ENCODE measurements around the gene PAPLN.

DNA sequence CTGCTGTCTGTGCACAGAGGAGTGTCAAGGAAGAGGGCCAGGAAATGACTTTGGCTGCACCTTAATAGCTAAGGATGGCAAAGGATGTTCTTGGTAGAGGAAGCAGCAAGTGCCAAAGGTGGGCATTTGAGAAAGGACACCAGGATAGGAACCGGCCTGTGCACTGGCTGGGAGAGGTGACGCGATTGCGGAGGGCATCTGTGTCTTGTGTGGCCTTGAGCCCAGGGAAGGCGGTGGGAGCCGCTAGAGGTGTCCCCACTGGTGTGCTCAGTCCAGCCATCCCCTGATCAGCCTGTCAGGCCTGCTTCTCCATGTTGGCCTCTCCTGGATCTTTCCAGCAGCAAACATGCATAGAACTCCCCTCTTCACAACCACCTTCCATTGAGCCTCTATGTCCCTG lies 30.2 kb downstream of the PAPLN start:
- TF ChIP-seq, protein P1, sequence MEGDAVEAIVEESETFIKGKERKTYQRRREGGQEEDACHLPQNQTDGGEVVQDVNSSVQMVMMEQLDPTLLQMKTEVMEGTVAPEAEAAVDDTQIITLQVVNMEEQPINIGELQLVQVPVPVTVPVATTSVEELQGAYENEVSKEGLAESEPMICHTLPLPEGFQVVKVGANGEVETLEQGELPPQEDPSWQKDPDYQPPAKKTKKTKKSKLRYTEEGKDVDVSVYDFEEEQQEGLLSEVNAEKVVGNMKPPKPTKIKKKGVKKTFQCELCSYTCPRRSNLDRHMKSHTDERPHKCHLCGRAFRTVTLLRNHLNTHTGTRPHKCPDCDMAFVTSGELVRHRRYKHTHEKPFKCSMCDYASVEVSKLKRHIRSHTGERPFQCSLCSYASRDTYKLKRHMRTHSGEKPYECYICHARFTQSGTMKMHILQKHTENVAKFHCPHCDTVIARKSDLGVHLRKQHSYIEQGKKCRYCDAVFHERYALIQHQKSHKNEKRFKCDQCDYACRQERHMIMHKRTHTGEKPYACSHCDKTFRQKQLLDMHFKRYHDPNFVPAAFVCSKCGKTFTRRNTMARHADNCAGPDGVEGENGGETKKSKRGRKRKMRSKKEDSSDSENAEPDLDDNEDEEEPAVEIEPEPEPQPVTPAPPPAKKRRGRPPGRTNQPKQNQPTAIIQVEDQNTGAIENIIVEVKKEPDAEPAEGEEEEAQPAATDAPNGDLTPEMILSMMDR (IDR thresholded peaks at IDR 0.05; ENCODE audit: insufficient read depth, low read length) = no peak
- no peak for TF ChIP-seq REST (IDR thresholded peaks at IDR 0.05; ENCODE audit: insufficient replicate concordance, low read depth)
- TF ChIP-seq GABPA (IDR thresholded peaks at IDR 0.05; ENCODE audit: low read depth) = no peak

Data from HL-60 (cell line).